Activated CD4-positive, CD25-positive, alpha-beta regulatory T cell treated with anti-CD3 and anti-CD28 coated beads, Interleukin-2, amount 50 U/mL, for 16 hours (primary cell): Measurements from ENCODE around the gene MUC16.
"Not testable (repeated sequence)": the region's sequence is repeated elsewhere in the genome, so short reads cannot be mapped to it uniquely, and the experiment has no call there.

Experiments
- DNase-seq: peaks from one replicate; pipeline ENCODE4 v3.0.0-alpha.2; 2020; ENCODE audit warnings: low read depth, low spot score

The MUC16 gene

DNA sequence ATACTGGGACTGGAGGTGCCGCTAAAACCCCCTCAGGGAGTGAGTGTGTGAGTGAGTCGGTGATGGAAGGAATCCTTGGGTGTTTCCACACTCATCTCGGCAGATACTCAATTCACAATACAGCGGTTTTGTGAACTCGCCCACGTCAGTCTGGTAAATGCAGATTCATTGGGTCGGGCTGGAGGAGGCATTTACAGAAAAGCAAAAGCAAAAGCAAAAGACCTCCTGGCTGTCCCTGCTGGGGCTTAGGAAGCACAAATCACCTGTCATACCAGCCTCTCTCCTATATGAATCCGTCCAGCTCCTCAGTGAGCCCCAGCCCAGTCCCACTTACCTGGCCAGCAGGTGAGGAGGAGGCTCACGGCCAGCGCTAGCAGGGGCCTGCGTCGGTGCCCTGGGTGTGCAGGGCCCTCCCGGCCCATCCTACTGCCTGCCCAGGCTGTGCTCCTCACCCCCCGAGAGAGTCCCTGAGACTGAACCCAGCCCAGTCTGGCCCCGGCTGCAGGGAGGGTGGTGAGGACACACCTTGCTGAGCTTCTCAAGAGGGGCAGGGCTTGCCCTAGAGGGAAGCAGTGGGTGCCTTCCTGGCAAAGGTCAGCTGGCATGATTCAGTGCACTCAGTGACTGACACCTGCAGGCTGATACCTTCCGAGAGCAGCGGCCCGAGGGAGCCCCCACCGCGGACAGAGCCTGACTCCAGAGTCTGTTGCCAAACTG lies at the start of gene MUC16:
Gene MUC16 (minus strand): TSS at position 475 of the 717 bp plus-strand sequence.
- no peak for DNase-seq

GRCh38 chr19:9058905-9059667 lies 48.9 kb upstream of the MUC16 start:
- DNase-seq: no peak

- no peak for DNase-seq
These were observed 47.5 kb upstream of the MUC16 start for GRCh38 chr19:9057505-9058258.

DNA sequence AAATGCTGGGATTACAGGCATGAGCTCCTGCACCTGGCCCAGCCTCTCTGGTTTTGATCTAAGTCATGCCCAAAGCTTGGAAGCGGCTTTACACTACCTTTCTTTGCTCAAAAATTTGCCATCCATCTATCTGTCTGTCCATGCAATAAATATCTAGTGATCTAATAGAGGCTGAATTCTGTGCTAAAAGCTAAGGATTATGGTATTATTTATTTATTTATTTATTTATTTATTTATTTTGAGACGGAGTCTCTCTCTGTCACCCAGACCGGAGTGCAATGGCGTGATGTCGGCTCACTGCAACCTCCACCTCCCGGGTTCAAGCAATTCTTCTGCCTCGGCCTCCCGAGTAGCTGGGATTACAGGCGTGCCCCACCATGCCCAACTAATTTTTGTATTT lies 45.9 kb upstream of the MUC16 start:
- DNase-seq: not testable (repeated sequence)

GRCh38 chr19:9054765-9055164 lies 44.6 kb upstream of the MUC16 start:
- no peak for DNase-seq

GRCh38 chr19:9054207-9054606 lies 44.0 kb upstream of the MUC16 start:
- no peak for DNase-seq

DNA sequence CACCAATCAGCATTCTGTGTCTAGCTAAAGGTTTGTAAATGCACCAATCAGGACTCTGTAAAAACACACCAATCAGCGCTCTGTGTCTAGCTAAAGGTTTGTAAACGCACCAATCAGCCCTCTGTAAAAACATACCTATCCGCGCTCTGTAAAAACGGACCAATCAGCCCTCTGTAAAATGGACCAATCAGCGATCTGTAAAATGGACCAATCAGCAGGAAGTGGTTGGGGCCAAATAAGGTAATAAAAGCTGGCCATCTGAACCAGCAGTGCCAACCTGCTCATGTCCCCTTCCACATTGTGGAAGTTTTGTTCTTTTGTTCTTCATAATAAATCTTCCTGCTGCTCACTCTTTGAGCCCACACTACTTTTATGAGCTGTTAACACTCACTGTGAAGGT lies 43.5 kb upstream of the MUC16 start:
- DNase-seq: not testable (repeated sequence)

- DNase-seq: no peak
These were observed 42.7 kb upstream of the MUC16 start for GRCh38 chr19:9052894-9053293.

DNA sequence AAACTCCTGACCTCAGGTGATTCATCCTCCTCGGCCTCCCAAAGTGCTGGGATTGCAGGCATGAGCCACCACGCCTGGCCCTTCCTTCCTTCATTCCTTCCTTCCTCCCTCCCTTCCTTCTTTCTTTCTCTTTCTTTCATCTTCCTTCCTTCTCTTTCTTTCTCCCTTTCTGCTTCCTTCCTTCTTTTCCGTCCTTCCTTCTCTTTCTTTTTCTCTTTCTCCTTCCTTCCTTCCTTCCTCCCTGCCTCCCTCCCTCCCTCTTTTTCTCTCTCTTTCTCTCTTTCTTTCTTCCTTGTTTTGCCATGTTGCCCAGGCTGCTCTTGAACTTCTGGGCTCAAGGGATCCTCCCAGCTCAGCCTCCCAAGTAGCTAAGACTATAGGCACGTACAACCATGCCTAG lies 36.5 kb upstream of the MUC16 start:
- DNase-seq: no peak

DNA sequence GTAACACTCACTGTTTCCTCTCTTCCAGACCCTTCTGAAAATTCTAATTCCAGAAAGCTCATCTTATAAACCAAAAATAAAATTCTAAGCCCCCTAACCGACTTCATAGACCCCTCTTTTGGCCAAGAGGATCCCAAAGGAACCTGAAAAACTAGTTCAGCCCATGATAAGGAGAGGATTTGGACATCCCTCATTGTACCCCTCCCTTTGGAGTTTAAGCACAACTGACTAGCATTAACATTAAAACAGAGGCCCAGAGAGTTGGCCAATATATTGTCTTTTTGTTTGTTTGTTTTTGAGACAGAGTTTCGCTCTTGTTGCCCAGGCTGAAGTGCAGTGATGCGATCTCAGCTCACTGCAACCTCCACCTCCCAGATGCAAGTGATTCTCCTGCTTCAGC lies 34.2 kb upstream of the MUC16 start:
- DNase-seq: no peak

DNA sequence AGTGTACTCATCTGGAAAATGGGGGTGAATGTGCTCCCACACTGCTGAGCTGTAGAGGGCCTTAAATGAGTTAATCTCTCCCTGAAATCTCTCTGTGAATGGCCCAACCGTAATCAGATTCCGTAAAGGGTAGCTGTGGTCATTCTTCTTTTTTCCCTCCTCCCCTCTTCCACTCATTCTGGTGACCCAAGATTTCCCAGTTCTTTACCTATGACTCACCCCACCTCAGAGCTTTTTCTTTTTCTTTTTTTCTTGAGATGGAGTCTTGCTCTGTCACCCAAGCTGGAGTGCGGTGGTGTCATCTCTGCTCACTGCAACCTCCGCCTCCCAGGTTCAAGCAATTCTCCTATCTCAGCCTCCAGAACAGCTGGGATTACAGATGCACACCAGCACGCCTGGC lies 33.3 kb upstream of the MUC16 start:
- no peak for DNase-seq

DNA sequence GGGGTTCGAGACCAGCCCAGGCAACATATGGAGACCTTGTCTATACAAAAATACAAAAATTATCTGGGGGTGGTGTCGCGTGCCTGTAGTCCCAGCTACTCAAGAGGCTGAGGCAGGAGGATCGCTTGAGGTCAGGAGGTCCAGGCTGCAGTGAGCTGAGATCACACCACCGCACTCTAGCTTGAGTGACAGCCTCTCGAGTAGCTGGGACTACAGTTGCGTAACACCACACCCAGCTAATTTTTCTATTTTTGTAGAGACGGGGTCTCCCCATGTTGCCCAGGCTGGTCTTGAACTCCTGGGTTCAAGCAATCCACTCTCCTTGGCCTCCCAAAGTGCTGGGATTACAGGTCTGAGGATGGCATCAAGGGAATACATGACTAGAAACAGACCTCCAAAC lies 30.8 kb upstream of the MUC16 start:
- no peak for DNase-seq

GRCh38 chr19:9040131-9040530 lies 29.9 kb upstream of the MUC16 start:
- no peak for DNase-seq

- DNase-seq: no peak
These were observed 29.5 kb upstream of the MUC16 start for GRCh38 chr19:9039728-9040127.

DNA sequence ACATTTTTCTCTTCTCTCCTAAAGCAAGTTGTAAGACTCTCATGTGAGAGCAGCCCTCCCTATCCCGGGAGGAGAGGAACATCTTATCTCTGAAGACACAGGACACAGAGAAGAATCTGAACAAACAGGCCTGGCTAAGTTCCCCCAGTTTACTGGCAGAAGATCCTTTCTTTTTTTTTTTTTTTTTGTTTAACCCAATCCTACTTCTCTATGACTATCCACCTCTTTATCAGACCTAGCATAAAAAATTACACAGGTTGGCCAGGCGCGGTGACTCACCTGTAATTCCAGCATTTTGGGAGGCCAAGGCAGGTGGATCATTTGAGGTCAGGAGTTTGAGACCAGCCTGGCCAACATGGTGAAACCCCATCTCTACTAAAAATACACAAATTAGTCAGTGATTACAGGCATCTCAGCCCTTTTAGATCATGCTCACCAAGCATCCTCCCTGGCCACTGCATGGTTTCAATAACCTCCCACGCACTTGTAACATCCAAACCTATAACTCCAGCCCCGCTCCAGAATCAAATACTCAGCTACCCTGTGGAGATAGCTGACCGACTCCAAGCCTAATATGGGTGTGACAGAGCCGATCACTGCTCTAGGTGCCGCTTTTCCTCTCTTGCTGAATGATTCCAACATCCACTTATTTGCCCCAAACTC lies 27.3 kb upstream of the MUC16 start:
- DNase-seq: no peak

GRCh38 chr19:9032136-9032631 lies 22.0 kb upstream of the MUC16 start:
- DNase-seq: no peak

DNA sequence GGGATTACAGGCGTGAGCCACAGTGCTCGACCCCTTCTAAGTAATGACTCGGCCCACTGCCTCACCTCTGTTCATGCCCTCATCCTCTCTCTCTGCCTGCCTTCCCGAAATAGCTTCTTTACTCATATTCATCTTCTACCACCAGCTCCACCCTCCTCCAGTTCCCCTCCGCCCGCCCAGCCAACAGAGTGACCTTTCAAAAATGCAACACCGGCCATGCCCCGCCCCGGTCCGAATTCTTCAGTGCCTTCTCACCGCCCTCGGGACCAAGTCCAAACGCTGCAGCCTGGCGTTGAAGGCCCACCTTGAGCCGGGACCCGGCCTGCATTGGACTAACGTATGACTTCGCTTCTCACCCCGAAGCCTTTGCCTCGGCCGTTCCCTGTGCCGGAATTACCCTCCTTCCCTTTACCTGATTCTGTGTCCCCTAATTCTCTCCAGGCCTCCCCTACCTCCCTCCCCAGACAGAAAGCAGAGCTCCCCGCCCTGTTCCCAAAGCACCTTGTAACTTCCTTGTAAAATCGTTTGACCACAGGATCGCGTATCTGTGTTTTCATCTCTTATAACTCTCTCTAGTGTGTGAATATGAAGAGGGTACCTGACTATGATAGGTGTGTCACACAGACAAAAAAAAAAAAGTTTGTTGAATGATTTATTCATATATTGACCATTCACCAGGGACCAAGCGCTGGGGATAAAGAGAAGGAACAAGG lies 8.1 kb upstream of the MUC16 start:
- DNase-seq: no peak

GRCh38 chr19:9014803-9015202 lies 4.6 kb upstream of the MUC16 start:
- no peak for DNase-seq

DNA sequence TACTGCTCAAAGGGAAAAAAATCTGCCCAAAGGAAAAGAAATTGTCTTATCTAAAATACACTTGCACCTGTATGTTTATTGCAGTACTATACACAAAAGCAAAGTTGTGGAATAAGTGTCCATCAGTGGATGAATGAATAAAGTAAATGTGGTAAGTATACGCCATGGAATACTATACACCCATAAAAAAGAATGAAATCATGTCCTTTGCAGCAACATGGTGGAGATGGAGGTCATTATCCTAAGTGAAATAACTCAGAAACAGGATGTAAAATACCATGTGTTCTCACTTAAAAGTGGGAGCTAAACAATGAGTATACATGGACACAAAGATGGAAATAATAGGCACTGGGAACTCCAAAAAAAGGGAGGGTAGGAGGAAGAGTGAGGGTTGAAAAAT lies 3.8 kb upstream of the MUC16 start:
- no peak for DNase-seq

- no peak for DNase-seq
These were observed 1.7 kb upstream of the MUC16 start for GRCh38 chr19:9011875-9012274.

GRCh38 chr19:9010693-9011092 lies 484 bp upstream of the MUC16 start:
- DNase-seq: no peak
